HepG2 (cell line): ENCODE measurements around the gene C18orf63. TPM values are rescaled to one million over a fixed set of nuclear protein-coding genes. Genes with fewer than 3 reads are reported as not detected.
A peak's percentile ranks its signal among the peaks of the same experiment; 100 is the strongest.

ENCODE experiments used
- GABPA ChIP-seq, 2 experiments: IDR thresholded peaks; 2 replicates each; pipeline ENCODE4 v1.6.1; 2011 to 2016; ENCODE audit warnings: low read depth in 2 of 2, low read length in 1 of 2, missing biosample characterization in 1 of 2, missing genetic modification characterization in 1 of 2
- MED1 ChIP-seq: sonication (generic); formaldehyde crosslinking; IDR thresholded peaks from 2 replicates; pipeline ENCODE4 v1.4.0; 2020; ENCODE audit warnings: missing genetic modification reagents
- NCOA1 ChIP-seq: sonication (generic); formaldehyde crosslinking; IDR thresholded peaks from 2 replicates; pipeline ENCODE4 v1.9.0; 2021; ENCODE audit warnings: missing genetic modification reagents
- NFAT5 ChIP-seq: sonication (generic); formaldehyde crosslinking; IDR thresholded peaks from 2 replicates; pipeline ENCODE4 v1.4.0; 2020; ENCODE audit warnings: missing genetic modification reagents
- ZBTB40 ChIP-seq, 2 experiments: fragments of 450-650 bp in 1 of 2; sonication (generic) in 1 of 2; formaldehyde crosslinking in 1 of 2; IDR thresholded peaks; 2 replicates each; pipeline versions ENCODE4 v1.6.1 to v1.8.0; 2016 to 2022; ENCODE audit warnings: antibody characterized with exemption in 1 of 2, mild to moderate bottlenecking in 1 of 2, missing genetic modification reagents in 1 of 2
- ZBTB43 ChIP-seq: sonication (generic); formaldehyde crosslinking; conservative IDR thresholded peaks from 2 replicates; pipeline ENCODE4 v1.4.0; 2020; ENCODE audit warnings: missing genetic modification reagents
- ZFP36L1 ChIP-seq: sonication (generic); formaldehyde crosslinking; IDR thresholded peaks from 2 replicates; pipeline ENCODE4 v1.8.0; 2022; ENCODE audit warnings: mild to moderate bottlenecking, missing genetic modification reagents, moderate library complexity
- ZNF432 ChIP-seq: sonication (generic); formaldehyde crosslinking; IDR thresholded peaks from 2 replicates; pipeline ENCODE4 v1.5.0; 2020; ENCODE audit warnings: missing genetic modification reagents, mild to moderate bottlenecking, borderline replicate concordance
- ZNF512 ChIP-seq: sonication (generic); formaldehyde crosslinking; IDR thresholded peaks from 2 replicates; pipeline ENCODE4 v1.4.0; 2020; ENCODE audit warnings: mild to moderate bottlenecking, missing genetic modification reagents
- polyA plus RNA-seq, 8 experiments: library from polyadenylated mRNA; depleted of rRNA in 3 of 8; stranded (reverse) in 7 of 8; unstranded in 1 of 8; fragments of >200 nt; fragmentation: Illumina TruSeq in 4 of 8; extraction: Trizol in 4 of 8; gene quantifications; 2 replicates each; pipeline versions ENCODE4 v1.2.1 to v1.2.3, GENCODE V29; 2011 to 2016; ENCODE audit warnings: low read depth in 4 of 8, missing spikeins in 1 of 8, mixed read lengths in 1 of 8; ENCODE audit not compliant: insufficient read depth in 1 of 8
- total RNA-seq, 5 experiments: library from RNA; depleted of rRNA; stranded (reverse); fragments of >200 nt; fragmentation: Illumina TruSeq; extraction: Trizol; gene quantifications; 2 replicates each; pipeline ENCODE4 v1.2.3, GENCODE V29; 2016; ENCODE audit warnings: low read depth in 1 of 5

Gene C18orf63
- total and polyA plus RNA-seq, 2 of the 13 experiments (the other 11 are each of a cell fraction or from before 2014, with no cell fraction given) = 0.01 TPM; not detected in 1

- TF ChIP-seq ZNF512 = no peak
- no peak for TF ChIP-seq GABPA (IDR thresholded peaks at IDR 0.05; ENCODE audit: low read depth, low read length)
- no peak for TF ChIP-seq GABPA (CRISPR knock-in tag; IDR thresholded peaks at IDR 0.05; ENCODE audit: low read depth)
- no peak for TF ChIP-seq ZNF432 (CRISPR knock-in tag)
- no peak for TF ChIP-seq ZBTB40 (IDR thresholded peaks at IDR 0.05)
- TF ChIP-seq ZBTB40 (CRISPR knock-in tag; IDR thresholded peaks at IDR 0.05) = no peak
- no peak for TF ChIP-seq NFAT5
- 0 out of 2 replicates have a peak, but pooled peaks have one; percentile 45 for TF ChIP-seq ZFP36L1
- TF ChIP-seq NCOA1 = no peak
- 0 out of 2 replicates have a peak, but pooled peaks have one; percentile 38 for TF ChIP-seq MED1
- 0 out of 2 replicates have a peak, but pooled peaks have one; percentile 22 for TF ChIP-seq ZBTB43 (CRISPR knock-in tag)
Measured at GRCh38 chr18:74368901-74369705, 53.5 kb downstream of the C18orf63 start (continued).
